SK-N-SH treated with all-trans-retinoic acid at 6 μM for 48 hours (cell line): Measurements from ENCODE around the gene ADARB2.

ENCODE experiments used
- ATAC-seq: fragments of 200-7000 bp; cut with Tn5 transposase; 3 replicates; pipeline ENCODE4 v1.9.1; 2020; ENCODE audit warnings: mild to moderate bottlenecking, moderate library complexity
- BACH2 ChIP-seq: fragments of 250-450 bp; sonication (Bioruptor Pico); IDR thresholded peaks from 2 replicates; pipeline ENCODE4 v1.9.0; 2021; ENCODE audit warnings: mild to moderate bottlenecking, borderline replicate concordance
- ESRRG ChIP-seq: fragments of 250-450 bp; sonication (Bioruptor Pico); IDR thresholded peaks from 2 replicates; pipeline ENCODE4 v1.6.1; 2021; ENCODE audit warnings: mild to moderate bottlenecking
- GLIS3 ChIP-seq: fragments of 250-450 bp; sonication (Bioruptor Pico); IDR thresholded peaks from 2 replicates; pipeline ENCODE4 v1.5.0; 2020; ENCODE audit warnings: mild to moderate bottlenecking, moderate library complexity
- ISL1 ChIP-seq: fragments of 250-450 bp; sonication (Bioruptor Pico); IDR thresholded peaks from 2 replicates; pipeline ENCODE4 v2.1.2; 2022; ENCODE audit warnings: mild to moderate bottlenecking, moderate library complexity
- OSR1 ChIP-seq: fragments of 250-450 bp; sonication (Bioruptor Pico); IDR thresholded peaks from 2 replicates; pipeline ENCODE4 v1.8.0; 2022; ENCODE audit warnings: moderate library complexity, mild to moderate bottlenecking, inconsistent platforms
- POU6F1 ChIP-seq: fragments of 250-450 bp; sonication (Bioruptor Pico); IDR thresholded peaks from 2 replicates; pipeline ENCODE4 v1.8.0; 2021; ENCODE audit warnings: low read depth, mild to moderate bottlenecking, moderate library complexity, borderline replicate concordance
- PPARA ChIP-seq: fragments of 250-450 bp; sonication (Bioruptor Pico); IDR thresholded peaks from 2 replicates; pipeline ENCODE4 v1.5.0; 2020; ENCODE audit warnings: mild to moderate bottlenecking, borderline replicate concordance
- RARB ChIP-seq: fragments of 250-450 bp; sonication (Bioruptor Pico); IDR thresholded peaks from 2 replicates; pipeline ENCODE4 v1.8.0; 2021; ENCODE audit warnings: mild to moderate bottlenecking, moderate library complexity
- TCF4 ChIP-seq: fragments of 250-450 bp; sonication (Bioruptor Pico); IDR thresholded peaks from 2 replicates; pipeline ENCODE4 v1.8.0; 2021; ENCODE audit warnings: mild to moderate bottlenecking, moderate library complexity, borderline replicate concordance
- TSHZ2 ChIP-seq: fragments of 250-450 bp; sonication (Bioruptor Pico); IDR thresholded peaks from 2 replicates; pipeline ENCODE4 v1.5.0; 2020; ENCODE audit warnings: mild to moderate bottlenecking, moderate library complexity
- ZC3H10 ChIP-seq: fragments of 250-450 bp; sonication (Bioruptor Pico); IDR thresholded peaks from 2 replicates; pipeline ENCODE4 v1.5.1; 2021; ENCODE audit warnings: mild to moderate bottlenecking, moderate library complexity
- ZFP30 ChIP-seq: fragments of 450-650 bp; formaldehyde crosslinking; IDR thresholded peaks from 2 replicates; pipeline ENCODE4 v1.5.0; 2022; ENCODE audit warnings: mild to moderate bottlenecking, moderate library complexity
- ZNF70 ChIP-seq: fragments of 450-650 bp; formaldehyde crosslinking; IDR thresholded peaks from 2 replicates; pipeline ENCODE4 v1.5.0; 2020; ENCODE audit warnings: mild to moderate bottlenecking, moderate library complexity

The ADARB2 gene

GRCh38 chr10:1149793-1150637 is 587.3 kb downstream of the ADARB2 start:
- TF ChIP-seq PPARA (CRISPR knock-in tag) (no peak), TSHZ2 (CRISPR knock-in tag) (0 out of 2 replicates have a peak, but pooled peaks have one; percentile 15)
- peak; percentile 25; the same call in 1 of the 3 replicates for ATAC-seq

- TF ChIP-seq TCF4 (CRISPR knock-in tag) (no peak), ISL1 (CRISPR knock-in tag) (no peak), TSHZ2 (CRISPR knock-in tag) (no peak), OSR1 (CRISPR knock-in tag) (no peak), POU6F1 (CRISPR knock-in tag) (no peak), ZFP30 (CRISPR knock-in tag) (no peak), GLIS3 (CRISPR knock-in tag) (no peak)
- no peak for ATAC-seq
These were observed 588.3 kb downstream of the ADARB2 start for GRCh38 chr10:1148855-1149605.

- TF ChIP-seq RARB (CRISPR knock-in tag) (no peak), POU6F1 (CRISPR knock-in tag) (no peak), TSHZ2 (CRISPR knock-in tag) (no peak), ZC3H10 (no peak), ESRRG (CRISPR knock-in tag) (no peak), ISL1 (CRISPR knock-in tag) (no peak), GLIS3 (CRISPR knock-in tag) (no peak), ZNF70 (CRISPR knock-in tag) (no peak), BACH2 (no peak)
- TF ChIP-seq, all 23 proteins: peak for 0
- ATAC-seq: no peak
These were observed 589.5 kb downstream of the ADARB2 start for GRCh38 chr10:1147810-1148209.
